Measurements from ENCODE around the gene XRCC4.

The XRCC4 gene

DNA sequence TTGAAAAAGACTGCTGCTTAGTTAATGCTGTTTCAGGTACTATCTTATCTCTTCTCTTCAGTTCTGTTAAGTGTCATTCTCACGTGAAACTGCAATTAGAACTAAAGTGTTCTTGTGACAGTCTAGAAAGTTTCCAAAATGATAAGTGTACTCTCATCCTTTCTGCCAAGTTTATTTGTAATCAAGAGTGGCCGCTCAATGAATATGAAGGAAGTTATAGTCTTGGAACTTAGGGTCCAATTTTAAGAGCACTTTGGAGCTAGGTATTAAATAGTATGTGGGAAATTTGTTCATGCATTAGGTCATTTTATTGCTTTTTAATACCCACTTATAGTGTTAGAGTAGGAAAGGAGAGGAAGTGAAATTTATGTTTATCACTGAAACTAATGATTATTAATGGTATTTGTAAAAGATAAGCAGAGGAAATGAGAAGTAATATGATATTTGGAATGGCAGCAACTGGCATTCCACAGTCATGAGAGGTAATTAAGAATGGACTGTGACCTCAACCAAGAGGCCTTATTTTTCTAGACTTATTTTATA lies 20.4 kb downstream of the XRCC4 start (continued):
- TF ChIP-seq, protein P1, sequence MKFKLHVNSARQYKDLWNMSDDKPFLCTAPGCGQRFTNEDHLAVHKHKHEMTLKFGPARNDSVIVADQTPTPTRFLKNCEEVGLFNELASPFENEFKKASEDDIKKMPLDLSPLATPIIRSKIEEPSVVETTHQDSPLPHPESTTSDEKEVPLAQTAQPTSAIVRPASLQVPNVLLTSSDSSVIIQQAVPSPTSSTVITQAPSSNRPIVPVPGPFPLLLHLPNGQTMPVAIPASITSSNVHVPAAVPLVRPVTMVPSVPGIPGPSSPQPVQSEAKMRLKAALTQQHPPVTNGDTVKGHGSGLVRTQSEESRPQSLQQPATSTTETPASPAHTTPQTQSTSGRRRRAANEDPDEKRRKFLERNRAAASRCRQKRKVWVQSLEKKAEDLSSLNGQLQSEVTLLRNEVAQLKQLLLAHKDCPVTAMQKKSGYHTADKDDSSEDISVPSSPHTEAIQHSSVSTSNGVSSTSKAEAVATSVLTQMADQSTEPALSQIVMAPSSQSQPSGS (tag by site-specific recombination; IDR thresholded peaks at IDR 0.05; ENCODE audit: low read depth), result peak; percentile 90
- TF ChIP-seq, protein P2, sequence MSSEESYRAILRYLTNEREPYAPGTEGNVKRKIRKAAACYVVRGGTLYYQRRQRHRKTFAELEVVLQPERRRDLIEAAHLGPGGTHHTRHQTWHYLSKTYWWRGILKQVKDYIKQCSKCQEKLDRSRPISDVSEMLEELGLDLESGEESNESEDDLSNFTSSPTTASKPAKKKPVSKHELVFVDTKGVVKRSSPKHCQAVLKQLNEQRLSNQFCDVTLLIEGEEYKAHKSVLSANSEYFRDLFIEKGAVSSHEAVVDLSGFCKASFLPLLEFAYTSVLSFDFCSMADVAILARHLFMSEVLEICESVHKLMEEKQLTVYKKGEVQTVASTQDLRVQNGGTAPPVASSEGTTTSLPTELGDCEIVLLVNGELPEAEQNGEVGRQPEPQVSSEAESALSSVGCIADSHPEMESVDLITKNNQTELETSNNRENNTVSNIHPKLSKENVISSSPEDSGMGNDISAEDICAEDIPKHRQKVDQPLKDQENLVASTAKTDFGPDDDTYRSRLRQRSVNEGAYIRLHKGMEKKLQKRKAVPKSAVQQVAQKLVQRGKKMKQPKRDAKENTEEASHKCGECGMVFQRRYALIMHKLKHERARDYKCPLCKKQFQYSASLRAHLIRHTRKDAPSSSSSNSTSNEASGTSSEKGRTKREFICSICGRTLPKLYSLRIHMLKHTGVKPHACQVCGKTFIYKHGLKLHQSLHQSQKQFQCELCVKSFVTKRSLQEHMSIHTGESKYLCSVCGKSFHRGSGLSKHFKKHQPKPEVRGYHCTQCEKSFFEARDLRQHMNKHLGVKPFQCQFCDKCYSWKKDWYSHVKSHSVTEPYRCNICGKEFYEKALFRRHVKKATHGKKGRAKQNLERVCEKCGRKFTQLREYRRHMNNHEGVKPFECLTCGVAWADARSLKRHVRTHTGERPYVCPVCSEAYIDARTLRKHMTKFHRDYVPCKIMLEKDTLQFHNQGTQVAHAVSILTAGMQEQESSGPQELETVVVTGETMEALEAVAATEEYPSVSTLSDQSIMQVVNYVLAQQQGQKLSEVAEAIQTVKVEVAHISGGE (tag by site-specific recombination; conservative IDR thresholded peaks at IDR 0.05; ENCODE audit: low read depth), result no peak
- TF ChIP-seq ZNF76 (tag by site-specific recombination; IDR thresholded peaks at IDR 0.05; ENCODE audit: borderline replicate concordance, low read depth), result peak; percentile 66
- no peak for TF ChIP-seq ZNF555 (tag by site-specific recombination; conservative IDR thresholded peaks at IDR 0.05)
- peak; percentile 90 for TF ChIP-seq ZNF394 (tag by site-specific recombination; IDR thresholded peaks at IDR 0.05; ENCODE audit: borderline replicate concordance)
- TF ChIP-seq ZEB2 (tag by site-specific recombination; IDR thresholded peaks at IDR 0.05), result peak; percentile 96
- TF ChIP-seq, protein P3, sequence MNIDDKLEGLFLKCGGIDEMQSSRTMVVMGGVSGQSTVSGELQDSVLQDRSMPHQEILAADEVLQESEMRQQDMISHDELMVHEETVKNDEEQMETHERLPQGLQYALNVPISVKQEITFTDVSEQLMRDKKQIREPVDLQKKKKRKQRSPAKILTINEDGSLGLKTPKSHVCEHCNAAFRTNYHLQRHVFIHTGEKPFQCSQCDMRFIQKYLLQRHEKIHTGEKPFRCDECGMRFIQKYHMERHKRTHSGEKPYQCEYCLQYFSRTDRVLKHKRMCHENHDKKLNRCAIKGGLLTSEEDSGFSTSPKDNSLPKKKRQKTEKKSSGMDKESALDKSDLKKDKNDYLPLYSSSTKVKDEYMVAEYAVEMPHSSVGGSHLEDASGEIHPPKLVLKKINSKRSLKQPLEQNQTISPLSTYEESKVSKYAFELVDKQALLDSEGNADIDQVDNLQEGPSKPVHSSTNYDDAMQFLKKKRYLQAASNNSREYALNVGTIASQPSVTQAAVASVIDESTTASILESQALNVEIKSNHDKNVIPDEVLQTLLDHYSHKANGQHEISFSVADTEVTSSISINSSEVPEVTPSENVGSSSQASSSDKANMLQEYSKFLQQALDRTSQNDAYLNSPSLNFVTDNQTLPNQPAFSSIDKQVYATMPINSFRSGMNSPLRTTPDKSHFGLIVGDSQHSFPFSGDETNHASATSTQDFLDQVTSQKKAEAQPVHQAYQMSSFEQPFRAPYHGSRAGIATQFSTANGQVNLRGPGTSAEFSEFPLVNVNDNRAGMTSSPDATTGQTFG (tag by site-specific recombination; IDR thresholded peaks at IDR 0.05; ENCODE audit: borderline replicate concordance), result peak; percentile 69; the same call in 1 of the 2 replicates
- peak; percentile 75; the same call in 1 of the 2 replicates for TF ChIP-seq ZNF664 (tag by site-specific recombination; IDR thresholded peaks at IDR 0.05)
- TF ChIP-seq, protein P4, sequence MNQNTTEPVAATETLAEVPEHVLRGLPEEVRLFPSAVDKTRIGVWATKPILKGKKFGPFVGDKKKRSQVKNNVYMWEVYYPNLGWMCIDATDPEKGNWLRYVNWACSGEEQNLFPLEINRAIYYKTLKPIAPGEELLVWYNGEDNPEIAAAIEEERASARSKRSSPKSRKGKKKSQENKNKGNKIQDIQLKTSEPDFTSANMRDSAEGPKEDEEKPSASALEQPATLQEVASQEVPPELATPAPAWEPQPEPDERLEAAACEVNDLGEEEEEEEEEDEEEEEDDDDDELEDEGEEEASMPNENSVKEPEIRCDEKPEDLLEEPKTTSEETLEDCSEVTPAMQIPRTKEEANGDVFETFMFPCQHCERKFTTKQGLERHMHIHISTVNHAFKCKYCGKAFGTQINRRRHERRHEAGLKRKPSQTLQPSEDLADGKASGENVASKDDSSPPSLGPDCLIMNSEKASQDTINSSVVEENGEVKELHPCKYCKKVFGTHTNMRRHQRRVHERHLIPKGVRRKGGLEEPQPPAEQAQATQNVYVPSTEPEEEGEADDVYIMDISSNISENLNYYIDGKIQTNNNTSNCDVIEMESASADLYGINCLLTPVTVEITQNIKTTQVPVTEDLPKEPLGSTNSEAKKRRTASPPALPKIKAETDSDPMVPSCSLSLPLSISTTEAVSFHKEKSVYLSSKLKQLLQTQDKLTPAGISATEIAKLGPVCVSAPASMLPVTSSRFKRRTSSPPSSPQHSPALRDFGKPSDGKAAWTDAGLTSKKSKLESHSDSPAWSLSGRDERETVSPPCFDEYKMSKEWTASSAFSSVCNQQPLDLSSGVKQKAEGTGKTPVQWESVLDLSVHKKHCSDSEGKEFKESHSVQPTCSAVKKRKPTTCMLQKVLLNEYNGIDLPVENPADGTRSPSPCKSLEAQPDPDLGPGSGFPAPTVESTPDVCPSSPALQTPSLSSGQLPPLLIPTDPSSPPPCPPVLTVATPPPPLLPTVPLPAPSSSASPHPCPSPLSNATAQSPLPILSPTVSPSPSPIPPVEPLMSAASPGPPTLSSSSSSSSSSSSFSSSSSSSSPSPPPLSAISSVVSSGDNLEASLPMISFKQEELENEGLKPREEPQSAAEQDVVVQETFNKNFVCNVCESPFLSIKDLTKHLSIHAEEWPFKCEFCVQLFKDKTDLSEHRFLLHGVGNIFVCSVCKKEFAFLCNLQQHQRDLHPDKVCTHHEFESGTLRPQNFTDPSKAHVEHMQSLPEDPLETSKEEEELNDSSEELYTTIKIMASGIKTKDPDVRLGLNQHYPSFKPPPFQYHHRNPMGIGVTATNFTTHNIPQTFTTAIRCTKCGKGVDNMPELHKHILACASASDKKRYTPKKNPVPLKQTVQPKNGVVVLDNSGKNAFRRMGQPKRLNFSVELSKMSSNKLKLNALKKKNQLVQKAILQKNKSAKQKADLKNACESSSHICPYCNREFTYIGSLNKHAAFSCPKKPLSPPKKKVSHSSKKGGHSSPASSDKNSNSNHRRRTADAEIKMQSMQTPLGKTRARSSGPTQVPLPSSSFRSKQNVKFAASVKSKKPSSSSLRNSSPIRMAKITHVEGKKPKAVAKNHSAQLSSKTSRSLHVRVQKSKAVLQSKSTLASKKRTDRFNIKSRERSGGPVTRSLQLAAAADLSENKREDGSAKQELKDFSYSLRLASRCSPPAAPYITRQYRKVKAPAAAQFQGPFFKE (tag by site-specific recombination; IDR thresholded peaks at IDR 0.05; ENCODE audit: borderline replicate concordance), result no peak
- TF ChIP-seq, protein P5, sequence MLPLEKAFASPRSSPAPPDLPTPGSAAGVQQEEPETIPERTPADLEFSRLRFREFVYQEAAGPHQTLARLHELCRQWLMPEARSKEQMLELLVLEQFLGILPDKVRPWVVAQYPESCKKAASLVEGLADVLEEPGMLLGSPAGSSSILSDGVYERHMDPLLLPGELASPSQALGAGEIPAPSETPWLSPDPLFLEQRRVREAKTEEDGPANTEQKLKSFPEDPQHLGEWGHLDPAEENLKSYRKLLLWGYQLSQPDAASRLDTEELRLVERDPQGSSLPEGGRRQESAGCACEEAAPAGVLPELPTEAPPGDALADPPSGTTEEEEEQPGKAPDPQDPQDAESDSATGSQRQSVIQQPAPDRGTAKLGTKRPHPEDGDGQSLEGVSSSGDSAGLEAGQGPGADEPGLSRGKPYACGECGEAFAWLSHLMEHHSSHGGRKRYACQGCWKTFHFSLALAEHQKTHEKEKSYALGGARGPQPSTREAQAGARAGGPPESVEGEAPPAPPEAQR (tag by site-specific recombination; IDR thresholded peaks at IDR 0.05), result no peak
- TF ChIP-seq ZNF423 (tag by site-specific recombination; IDR thresholded peaks at IDR 0.05), result no peak
- TF ChIP-seq ZNF10 (tag by site-specific recombination; IDR thresholded peaks at IDR 0.05), result no peak
- TF ChIP-seq ZNF426 (tag by site-specific recombination; IDR thresholded peaks at IDR 0.05), result no peak
- TF ChIP-seq, protein P6, sequence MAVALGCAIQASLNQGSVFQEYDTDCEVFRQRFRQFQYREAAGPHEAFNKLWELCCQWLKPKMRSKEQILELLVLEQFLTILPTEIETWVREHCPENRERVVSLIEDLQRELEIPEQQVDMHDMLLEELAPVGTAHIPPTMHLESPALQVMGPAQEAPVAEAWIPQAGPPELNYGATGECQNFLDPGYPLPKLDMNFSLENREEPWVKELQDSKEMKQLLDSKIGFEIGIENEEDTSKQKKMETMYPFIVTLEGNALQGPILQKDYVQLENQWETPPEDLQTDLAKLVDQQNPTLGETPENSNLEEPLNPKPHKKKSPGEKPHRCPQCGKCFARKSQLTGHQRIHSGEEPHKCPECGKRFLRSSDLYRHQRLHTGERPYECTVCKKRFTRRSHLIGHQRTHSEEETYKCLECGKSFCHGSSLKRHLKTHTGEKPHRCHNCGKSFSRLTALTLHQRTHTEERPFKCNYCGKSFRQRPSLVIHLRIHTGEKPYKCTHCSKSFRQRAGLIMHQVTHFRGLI (tag by site-specific recombination; IDR thresholded peaks at IDR 0.05), result peak; percentile 53; the same call in 1 of the 2 replicates
- TF ChIP-seq, protein P7, sequence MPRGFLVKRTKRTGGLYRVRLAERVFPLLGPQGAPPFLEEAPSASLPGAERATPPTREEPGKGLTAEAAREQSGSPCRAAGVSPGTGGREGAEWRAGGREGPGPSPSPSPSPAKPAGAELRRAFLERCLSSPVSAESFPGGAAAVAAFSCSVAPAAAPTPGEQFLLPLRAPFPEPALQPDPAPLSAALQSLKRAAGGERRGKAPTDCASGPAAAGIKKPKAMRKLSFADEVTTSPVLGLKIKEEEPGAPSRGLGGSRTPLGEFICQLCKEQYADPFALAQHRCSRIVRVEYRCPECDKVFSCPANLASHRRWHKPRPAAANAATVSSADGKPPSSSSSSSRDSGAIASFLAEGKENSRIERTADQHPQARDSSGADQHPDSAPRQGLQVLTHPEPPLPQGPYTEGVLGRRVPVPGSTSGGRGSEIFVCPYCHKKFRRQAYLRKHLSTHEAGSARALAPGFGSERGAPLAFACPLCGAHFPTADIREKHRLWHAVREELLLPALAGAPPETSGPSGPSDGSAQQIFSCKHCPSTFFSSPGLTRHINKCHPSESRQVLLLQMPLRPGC (tag by site-specific recombination; IDR thresholded peaks at IDR 0.05), result peak; percentile 93
- TF ChIP-seq ZBTB21 (tag by site-specific recombination; IDR thresholded peaks at IDR 0.05), result peak; percentile 77
